ENCODE data around the gene CYP4F8.
"Not testable (repeated sequence)": the region's sequence is repeated elsewhere in the genome, so short reads cannot be mapped to it uniquely, and the experiment has no call there.

CYP4F8 gene

GRCh38 chr19:15642807-15643206 is 27.8 kb downstream of the CYP4F8 start:
- no peak overlapping the region for H3K27ac ChIP-seq
- no peak for TF ChIP-seq Cebpa-rat (IDR thresholded peaks at IDR 0.05)
- no peak overlapping the region for H3K4me2 ChIP-seq
- H3K9ac ChIP-seq: no peak overlapping the region
- no peaks in the 10 kb centered on the region for H3K36me3 ChIP-seq
- H4K20me1 ChIP-seq: no peaks in the 10 kb centered on the region
- no peaks in the 10 kb centered on the region for H3K27me3 ChIP-seq
- no peaks in the 10 kb centered on the region for H3K4me1 ChIP-seq
- H3K4me3 ChIP-seq: no peak overlapping the region
- no peaks in the 10 kb centered on the region for H3K9me3 ChIP-seq

GRCh38 chr19:15643387-15643786 is 28.4 kb downstream of the CYP4F8 start:
- no peak for TF ChIP-seq Cebpa-rat (IDR thresholded peaks at IDR 0.05)
- Histone ChIP-seq H3K4me3 (no peak overlapping the region), H3K27ac (no peak overlapping the region), H3K27me3 (no peaks in the 10 kb centered on the region), H3K9me3 (no peaks in the 10 kb centered on the region), H3K4me2 (no peak overlapping the region), H3K9ac (no peak overlapping the region), H3K4me1 (no peaks in the 10 kb centered on the region), H3K36me3 (no peaks in the 10 kb centered on the region), H4K20me1 (no peaks in the 10 kb centered on the region)

- no peak for TF ChIP-seq Cebpa-rat (IDR thresholded peaks at IDR 0.05)
- Histone ChIP-seq H3K4me3 (no peak overlapping the region), H3K36me3 (no peaks in the 10 kb centered on the region), H3K4me1 (no peaks in the 10 kb centered on the region), H4K20me1 (no peaks in the 10 kb centered on the region), H3K9me3 (no peaks in the 10 kb centered on the region), H3K9ac (no peak overlapping the region), H3K27ac (no peak overlapping the region), H3K27me3 (no peaks in the 10 kb centered on the region), H3K4me2 (no peak overlapping the region)
These were observed 29.2 kb downstream of the CYP4F8 start for GRCh38 chr19:15644066-15644741.

- H3K4me2 ChIP-seq: no peak overlapping the region
- no peaks in the 10 kb centered on the region for H3K36me3 ChIP-seq
- no peaks in the 10 kb centered on the region for H4K20me1 ChIP-seq
- H3K4me1 ChIP-seq: no peaks in the 10 kb centered on the region
- no peaks in the 10 kb centered on the region for H3K27me3 ChIP-seq
- H3K27ac ChIP-seq: no peak overlapping the region
- no peak overlapping the region for H3K9ac ChIP-seq
- no peaks in the 10 kb centered on the region for H3K9me3 ChIP-seq
- H3K4me3 ChIP-seq: no peak overlapping the region
- no peak for TF ChIP-seq Cebpa-rat (IDR thresholded peaks at IDR 0.05)
These were observed 29.8 kb downstream of the CYP4F8 start for GRCh38 chr19:15644816-15645215.

GRCh38 chr19:15649526-15649925 is 34.5 kb downstream of the CYP4F8 start:
- Histone ChIP-seq H3K9ac (no peak overlapping the region), H4K20me1 (no peaks in the 10 kb centered on the region), H3K9me3 (no peaks in the 10 kb centered on the region), H3K27me3 (no peaks in the 10 kb centered on the region), H3K4me2 (no peak overlapping the region), H3K4me1 (no peaks in the 10 kb centered on the region), H3K4me3 (no peak overlapping the region), H3K36me3 (no peaks in the 10 kb centered on the region), H3K27ac (no peak overlapping the region)
- TF ChIP-seq Cebpa-rat (IDR thresholded peaks at IDR 0.05): no peak

GRCh38 chr19:15650123-15650522 is 35.1 kb downstream of the CYP4F8 start:
- H3K4me3 ChIP-seq, H3K27ac ChIP-seq, H3K4me1 ChIP-seq, H3K27me3 ChIP-seq, H3K9ac ChIP-seq, H4K20me1 ChIP-seq, H3K36me3 ChIP-seq, H3K4me2 ChIP-seq, H3K9me3 ChIP-seq: not testable (repeated sequence)

- Histone ChIP-seq H3K9me3 (no peaks in the 10 kb centered on the region), H3K36me3 (no peaks in the 10 kb centered on the region), H3K4me2 (no peak overlapping the region), H4K20me1 (no peaks in the 10 kb centered on the region), H3K4me3 (no peak overlapping the region), H3K4me1 (no peaks in the 10 kb centered on the region), H3K27me3 (no peaks in the 10 kb centered on the region), H3K27ac (no peak overlapping the region), H3K9ac (no peak overlapping the region)
- no peak for TF ChIP-seq Cebpa-rat (IDR thresholded peaks at IDR 0.05)
These were observed 36.8 kb downstream of the CYP4F8 start for GRCh38 chr19:15651791-15652190.

- H3K9me3 ChIP-seq: no peaks in the 10 kb centered on the region
- H3K27me3 ChIP-seq: no peaks in the 10 kb centered on the region
- no peak for TF ChIP-seq Cebpa-rat (IDR thresholded peaks at IDR 0.05)
- no peaks in the 10 kb centered on the region for H4K20me1 ChIP-seq
- no peaks in the 10 kb centered on the region for H3K36me3 ChIP-seq
- no peak overlapping the region for H3K4me2 ChIP-seq
- H3K27ac ChIP-seq: no peak overlapping the region
- no peak overlapping the region for H3K4me3 ChIP-seq
- no peaks in the 10 kb centered on the region for H3K4me1 ChIP-seq
- H3K9ac ChIP-seq: no peak overlapping the region
These were observed 37.7 kb downstream of the CYP4F8 start for GRCh38 chr19:15652559-15653278.

GRCh38 chr19:15656467-15656866 is 41.4 kb downstream of the CYP4F8 start:
- Histone ChIP-seq H3K9me3 (no peaks in the 10 kb centered on the region), H3K4me3 (no peak overlapping the region), H3K4me2 (no peak overlapping the region), H3K36me3 (no peaks in the 10 kb centered on the region), H3K4me1 (no peaks in the 10 kb centered on the region), H3K9ac (no peak overlapping the region), H3K27me3 (no peaks in the 10 kb centered on the region), H4K20me1 (no peaks in the 10 kb centered on the region), H3K27ac (no peak overlapping the region)
- no peak for TF ChIP-seq Cebpa-rat (IDR thresholded peaks at IDR 0.05)

GRCh38 chr19:15663247-15663646 is 48.2 kb downstream of the CYP4F8 start:
- Histone ChIP-seq H3K4me1 (no peaks in the 10 kb centered on the region), H3K4me3 (no peak overlapping the region), H3K9ac (no peak overlapping the region), H3K27ac (no peak overlapping the region), H3K4me2 (no peak overlapping the region), H3K36me3 (no peaks in the 10 kb centered on the region), H3K9me3 (no peaks in the 10 kb centered on the region), H3K27me3 (no peaks in the 10 kb centered on the region), H4K20me1 (no peaks in the 10 kb centered on the region)
- no peak for TF ChIP-seq Cebpa-rat (IDR thresholded peaks at IDR 0.05)
